Activated naive CD8-positive, alpha-beta T cell (primary cell): ENCODE data around the gene SMIM33.

Experiments
- H3K27ac Mint-ChIP-seq: one replicate; pipeline ENCODE4 v1.8.0; 2021; ENCODE audit warnings: mixed read lengths
- H3K27me3 Mint-ChIP-seq: one replicate; pipeline ENCODE4 v1.8.0; 2021; ENCODE audit warnings: mixed read lengths
- H3K36me3 Mint-ChIP-seq: one replicate; pipeline ENCODE4 v1.8.0; 2021; ENCODE audit warnings: mixed read lengths
- H3K4me1 Mint-ChIP-seq: one replicate; pipeline ENCODE4 v1.8.0; 2021; ENCODE audit warnings: low read depth, mixed read lengths
- H3K4me3 Mint-ChIP-seq: one replicate; pipeline ENCODE4 v1.8.0; 2021; ENCODE audit warnings: mild to moderate bottlenecking, mixed read lengths
- H3K9me3 Mint-ChIP-seq: one replicate; pipeline ENCODE4 v1.8.0; 2021; ENCODE audit warnings: low read depth, mixed read lengths

Gene SMIM33

DNA sequence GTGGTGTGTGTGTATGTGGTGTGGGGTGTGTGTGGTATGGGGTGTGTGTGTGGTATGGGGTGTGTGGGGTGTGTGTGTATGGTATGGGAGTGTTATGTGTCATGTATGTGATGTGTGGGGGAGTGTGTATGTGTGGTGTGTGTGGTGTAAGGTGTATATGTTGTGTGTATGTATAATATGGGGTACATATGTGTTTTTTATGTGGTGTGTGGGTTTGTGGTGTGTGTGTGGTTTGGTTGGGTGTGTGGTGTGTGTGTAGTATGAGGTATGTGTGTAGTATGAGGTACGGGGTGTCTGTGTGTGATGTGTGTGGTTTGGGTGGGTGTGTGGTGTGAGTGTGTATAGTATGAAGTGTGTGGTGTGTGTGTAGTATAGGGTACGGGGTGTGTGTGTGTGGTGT lies 19.6 kb upstream of the SMIM33 start:
- Mint-ChIP-seq H3K27ac (no peak overlapping the region), H3K27me3 (no peaks in the 10 kb centered on the region), H3K36me3 (no peaks in the 10 kb centered on the region), H3K9me3 (no peaks in the 10 kb centered on the region), H3K4me1 (peaks cover 40% of the 10 kb centered on the region), H3K4me3 (no peak overlapping the region)

DNA sequence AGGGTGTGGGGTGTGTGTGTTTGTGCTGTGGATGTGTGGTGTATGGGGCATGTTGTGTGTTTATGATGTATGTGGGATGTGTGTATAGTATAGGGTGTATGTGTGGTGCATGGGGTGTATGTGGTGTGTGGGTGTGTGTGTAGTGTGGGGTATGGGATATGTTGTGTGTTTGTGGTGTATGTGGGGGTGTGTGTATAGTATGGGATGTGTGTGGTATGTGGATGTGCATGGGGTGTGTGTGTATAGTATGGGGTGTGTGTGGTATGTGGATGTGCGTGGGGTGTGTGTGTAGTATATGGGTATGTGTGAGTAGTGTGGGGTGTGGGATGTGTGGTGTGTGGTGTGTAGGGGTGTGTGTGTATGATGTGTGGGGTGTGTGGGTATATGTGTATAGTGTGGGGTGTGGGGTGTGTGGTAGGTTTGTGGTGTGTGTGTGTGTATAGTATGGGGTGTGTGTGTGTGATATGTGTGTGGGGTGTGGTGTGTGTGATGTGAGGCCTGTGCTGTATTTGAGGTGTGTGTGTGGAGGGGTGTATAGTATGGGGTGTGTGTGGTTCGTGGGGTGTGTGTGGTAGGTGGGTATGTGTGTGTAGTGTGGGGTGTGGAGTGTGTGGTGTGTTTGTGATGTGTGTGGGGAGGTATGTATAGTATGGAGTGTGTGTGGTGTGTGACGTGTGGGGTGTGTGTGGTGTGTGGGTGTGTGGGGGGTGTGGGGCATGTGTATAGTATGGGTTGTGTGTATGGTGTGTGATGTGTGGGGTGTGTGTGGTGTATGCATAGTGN lies 18.7 kb upstream of the SMIM33 start:
- peaks cover 42% of the 10 kb centered on the region for H3K4me1 Mint-ChIP-seq
- H3K27me3 Mint-ChIP-seq, result no peaks in the 10 kb centered on the region
- H3K9me3 Mint-ChIP-seq, result no peaks in the 10 kb centered on the region
- H3K27ac Mint-ChIP-seq, result no peak overlapping the region
- no peaks in the 10 kb centered on the region for H3K36me3 Mint-ChIP-seq
- H3K4me3 Mint-ChIP-seq, result no peak overlapping the region

DNA sequence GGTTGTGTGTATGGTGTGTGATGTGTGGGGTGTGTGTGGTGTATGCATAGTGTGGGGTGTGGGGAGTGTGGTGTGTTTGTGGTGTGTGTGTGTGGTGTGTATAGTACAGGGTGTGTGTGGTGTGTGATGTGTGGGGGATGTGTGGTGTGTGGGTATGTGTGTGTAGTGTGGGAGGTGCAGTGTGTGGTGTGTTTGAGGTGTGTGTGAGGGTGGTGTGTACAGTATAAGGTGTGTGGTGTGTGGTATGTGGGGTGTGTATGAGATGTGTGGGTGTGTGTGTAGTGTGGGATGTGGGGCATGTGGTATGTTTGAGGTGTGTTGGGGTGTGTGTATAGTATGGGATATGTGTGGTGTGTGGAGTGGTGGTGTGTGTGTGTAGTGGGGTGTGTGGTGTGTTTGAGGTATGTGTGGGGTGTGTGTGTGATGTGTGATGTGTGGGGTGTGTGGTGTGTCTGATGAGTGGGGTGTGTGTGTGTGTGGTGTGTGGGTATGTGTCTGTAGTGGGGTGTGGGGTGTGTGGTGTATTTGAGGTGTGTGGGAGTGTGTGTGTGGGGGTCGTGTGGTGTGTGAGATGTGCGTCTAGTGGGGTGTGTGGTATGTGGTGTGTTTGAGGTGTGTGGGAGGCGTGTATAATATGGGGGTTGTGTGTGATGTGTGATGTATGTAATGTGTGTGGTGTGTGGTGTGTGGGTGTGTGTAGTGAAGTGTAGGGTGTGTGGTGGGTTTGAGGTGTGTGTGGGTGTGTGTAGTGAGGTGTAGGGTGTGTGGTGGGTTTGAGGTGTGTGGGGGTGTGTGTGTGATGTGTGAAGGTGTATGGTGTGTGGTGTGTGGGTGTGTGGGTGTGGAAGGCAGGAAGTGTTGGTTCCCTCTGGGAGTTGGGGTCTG lies 16.9 kb upstream of the SMIM33 start:
- Mint-ChIP-seq H3K27me3 (no peaks in the 10 kb centered on the region), H3K9me3 (no peaks in the 10 kb centered on the region), H3K36me3 (no peaks in the 10 kb centered on the region), H3K27ac (peak overlapping the region; percentile 70), H3K4me1 (peaks cover 40% of the 10 kb centered on the region), H3K4me3 (no peak overlapping the region)

DNA sequence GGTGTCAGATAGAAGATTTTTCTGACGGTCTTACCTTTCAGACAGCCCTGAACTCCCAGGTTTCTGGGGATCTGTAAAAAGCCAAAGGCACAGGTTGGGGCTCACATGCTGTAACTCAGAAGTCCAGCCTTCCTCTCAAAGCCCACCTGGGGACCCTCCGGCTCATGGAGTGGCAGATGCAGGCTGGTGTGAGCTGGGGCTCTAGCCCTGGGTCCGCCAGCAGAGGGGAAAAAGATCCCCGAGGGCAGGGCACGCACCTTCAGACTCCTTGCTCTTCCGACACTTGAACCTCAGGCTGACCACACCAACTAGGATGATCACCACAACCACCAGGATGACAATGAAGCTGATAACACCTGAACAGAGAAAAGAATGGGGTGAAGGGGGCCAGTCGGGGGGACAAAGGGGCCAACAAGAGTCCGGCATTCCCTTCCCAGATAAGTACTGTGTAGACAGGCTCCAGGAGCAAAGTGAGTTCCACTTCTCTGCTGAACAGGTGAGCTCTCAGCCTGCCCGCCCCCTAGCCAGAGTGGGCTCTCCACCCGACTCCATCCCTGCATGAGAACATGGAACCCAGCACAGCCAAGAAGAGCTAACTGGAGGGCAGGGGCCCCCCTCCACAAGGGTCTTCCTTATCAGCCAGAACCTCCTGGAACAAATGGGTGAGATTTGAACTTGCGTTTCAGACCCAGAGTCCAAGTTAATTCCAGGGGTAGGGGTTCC lies 16.1 kb upstream of the SMIM33 start:
- Mint-ChIP-seq H3K27me3 (no peaks in the 10 kb centered on the region), H3K36me3 (no peaks in the 10 kb centered on the region), H3K9me3 (no peaks in the 10 kb centered on the region), H3K4me1 (peaks cover 47% of the 10 kb centered on the region), H3K4me3 (no peak overlapping the region), H3K27ac (no peak overlapping the region)

DNA sequence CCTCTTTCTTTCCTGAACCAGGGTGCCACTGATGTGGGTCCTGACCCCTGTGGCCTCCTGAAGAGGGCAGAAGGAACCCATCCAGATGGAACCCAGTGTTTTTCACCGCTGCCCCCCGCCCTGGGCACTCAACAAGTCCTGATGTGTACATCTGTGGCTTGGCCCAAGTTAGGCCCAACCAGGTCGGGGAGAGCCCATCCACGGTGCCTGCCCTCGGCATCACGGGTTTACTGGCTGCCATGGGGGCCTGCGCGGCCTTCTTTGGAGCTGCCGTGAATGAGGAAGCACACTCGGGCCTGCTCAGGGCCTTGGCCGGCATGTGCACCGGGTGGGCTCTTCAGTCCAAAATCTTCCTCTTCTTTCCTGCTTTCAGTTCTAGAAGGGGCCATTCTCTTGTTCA lies 14.0 kb upstream of the SMIM33 start:
- Mint-ChIP-seq H3K4me1 (peaks cover 57% of the 10 kb centered on the region), H3K4me3 (no peak overlapping the region), H3K9me3 (no peaks in the 10 kb centered on the region), H3K36me3 (no peaks in the 10 kb centered on the region), H3K27me3 (no peaks in the 10 kb centered on the region), H3K27ac (no peak overlapping the region)

DNA sequence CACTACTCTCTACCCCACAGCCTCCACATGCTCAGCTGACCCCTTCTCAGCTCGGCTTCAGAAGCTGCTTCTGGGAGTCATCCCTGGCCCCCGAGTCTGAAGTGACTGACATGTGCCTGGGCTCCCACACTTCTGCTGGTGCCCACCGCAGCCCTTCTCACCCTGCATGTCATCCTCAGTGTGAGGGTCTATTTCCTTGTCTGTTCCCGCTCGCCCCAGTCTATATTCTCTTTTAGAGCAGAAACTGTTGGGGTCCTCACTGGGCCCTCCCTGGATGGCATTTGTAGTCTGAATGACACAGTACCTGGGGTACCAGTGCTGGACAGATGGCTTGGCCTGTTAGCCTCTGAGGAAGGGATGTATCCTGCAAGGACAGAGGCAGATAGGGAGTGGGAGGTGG lies 13.6 kb upstream of the SMIM33 start:
- no peaks in the 10 kb centered on the region for H3K36me3 Mint-ChIP-seq
- no peaks in the 10 kb centered on the region for H3K9me3 Mint-ChIP-seq
- H3K4me1 Mint-ChIP-seq, result peaks cover 57% of the 10 kb centered on the region
- H3K4me3 Mint-ChIP-seq, result no peak overlapping the region
- no peak overlapping the region for H3K27ac Mint-ChIP-seq
- no peaks in the 10 kb centered on the region for H3K27me3 Mint-ChIP-seq

DNA sequence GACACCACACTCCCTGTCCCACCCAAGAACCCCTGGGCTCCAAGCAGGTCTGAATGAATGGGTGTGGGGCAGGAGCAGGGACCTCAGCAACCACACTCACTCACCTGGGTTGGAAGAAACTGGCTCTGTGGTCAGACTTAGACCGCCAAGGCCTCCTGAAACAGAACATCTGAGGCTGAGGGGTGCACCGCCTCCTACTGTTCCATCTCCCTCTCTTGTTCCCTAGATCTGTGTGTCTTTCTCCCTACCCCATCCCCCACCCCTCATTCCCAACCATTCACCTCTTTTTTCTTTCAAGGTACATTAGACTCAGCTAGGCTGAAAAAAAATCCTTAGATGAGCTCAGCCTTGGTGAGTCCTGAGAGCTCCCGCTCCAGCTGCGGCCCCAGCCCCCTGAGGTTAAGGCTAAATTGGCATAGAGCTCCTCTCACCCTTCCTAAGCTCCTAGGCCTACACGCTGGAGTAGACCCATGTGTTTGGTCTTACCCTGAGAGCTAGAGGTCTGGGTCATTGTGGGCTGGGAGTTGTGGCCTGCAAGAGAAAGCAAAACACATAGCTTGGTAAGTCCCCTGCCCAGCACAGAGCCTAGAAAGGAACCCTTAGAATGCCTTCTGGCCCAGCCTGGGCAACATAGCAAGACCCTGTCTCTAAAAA lies 13.0 kb upstream of the SMIM33 start:
- no peak overlapping the region for H3K4me3 Mint-ChIP-seq
- no peak overlapping the region for H3K27ac Mint-ChIP-seq
- peaks cover 57% of the 10 kb centered on the region for H3K4me1 Mint-ChIP-seq
- H3K27me3 Mint-ChIP-seq, result no peaks in the 10 kb centered on the region
- H3K9me3 Mint-ChIP-seq, result no peaks in the 10 kb centered on the region
- H3K36me3 Mint-ChIP-seq, result no peaks in the 10 kb centered on the region

DNA sequence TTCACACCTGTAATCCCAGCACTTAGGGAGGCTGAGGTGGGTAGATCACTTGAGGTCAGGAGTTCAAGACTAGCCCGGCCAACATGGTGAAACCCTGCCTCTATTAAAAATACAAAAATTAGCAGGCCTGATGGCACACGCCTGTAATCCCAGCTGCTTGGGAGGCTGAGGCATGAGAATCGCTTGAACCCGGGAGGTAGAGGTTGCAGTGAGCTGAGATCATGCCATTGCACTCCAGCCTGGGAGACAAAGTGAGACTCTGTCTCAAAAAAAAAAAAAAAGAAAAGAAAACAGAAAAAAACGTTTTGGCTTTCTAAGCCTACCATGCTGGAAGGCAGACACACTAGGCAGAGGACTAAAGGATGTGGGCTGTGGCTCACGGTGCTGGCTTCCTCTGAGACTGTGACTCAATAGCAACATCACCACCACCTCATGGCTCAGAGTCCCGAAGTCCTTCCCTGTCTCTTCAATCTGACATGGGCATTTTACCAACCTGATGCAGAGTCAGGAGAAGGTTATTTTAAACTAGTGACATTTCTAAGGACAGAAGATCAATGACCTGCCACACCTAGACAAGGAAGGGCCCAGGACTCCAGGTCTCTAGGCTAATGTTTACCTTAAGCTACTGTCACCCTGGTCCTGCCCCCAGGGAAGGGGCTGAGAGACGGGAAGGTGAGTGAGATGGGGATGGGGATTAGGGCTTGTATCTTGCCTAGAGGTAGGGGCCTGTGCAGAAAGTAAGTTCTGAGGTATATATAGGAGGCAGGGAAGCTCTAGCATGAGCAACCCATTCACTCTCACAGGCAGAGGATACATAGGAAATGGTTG lies 12.0 kb upstream of the SMIM33 start:
- peaks cover 54% of the 10 kb centered on the region for H3K4me1 Mint-ChIP-seq
- H3K27me3 Mint-ChIP-seq, result no peaks in the 10 kb centered on the region
- no peaks in the 10 kb centered on the region for H3K36me3 Mint-ChIP-seq
- peak overlapping the region; percentile 57 for H3K4me3 Mint-ChIP-seq
- H3K9me3 Mint-ChIP-seq, result no peaks in the 10 kb centered on the region
- peak overlapping the region; percentile 89 for H3K27ac Mint-ChIP-seq

DNA sequence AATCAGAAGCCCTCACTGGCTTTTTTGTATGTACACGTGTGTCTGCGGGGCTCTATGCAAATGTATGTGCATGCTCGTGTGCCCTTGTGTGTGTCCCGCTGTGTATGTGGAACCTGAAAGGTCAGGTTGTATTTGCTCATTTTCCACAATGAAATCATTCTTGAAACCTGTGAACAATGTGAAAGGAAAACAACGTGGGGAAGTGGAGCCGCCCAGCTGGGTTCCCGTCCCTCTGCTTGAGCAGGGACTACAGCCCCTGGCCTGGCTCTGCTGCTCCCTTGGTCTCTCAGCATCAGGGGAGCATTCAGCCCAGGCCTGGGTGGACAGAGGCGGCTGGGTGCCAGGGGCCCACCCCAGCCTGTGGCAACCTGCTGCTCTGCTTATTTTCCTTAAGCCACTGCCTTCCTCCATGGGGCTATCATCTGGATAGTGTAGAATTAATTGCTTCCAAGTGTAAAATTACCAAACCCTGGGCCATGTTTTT lies 11.3 kb upstream of the SMIM33 start:
- Mint-ChIP-seq H3K4me1 (peaks cover 48% of the 10 kb centered on the region), H3K9me3 (no peaks in the 10 kb centered on the region), H3K36me3 (no peaks in the 10 kb centered on the region), H3K27me3 (no peaks in the 10 kb centered on the region), H3K4me3 (no peak overlapping the region), H3K27ac (peak overlapping the region; percentile 89)

DNA sequence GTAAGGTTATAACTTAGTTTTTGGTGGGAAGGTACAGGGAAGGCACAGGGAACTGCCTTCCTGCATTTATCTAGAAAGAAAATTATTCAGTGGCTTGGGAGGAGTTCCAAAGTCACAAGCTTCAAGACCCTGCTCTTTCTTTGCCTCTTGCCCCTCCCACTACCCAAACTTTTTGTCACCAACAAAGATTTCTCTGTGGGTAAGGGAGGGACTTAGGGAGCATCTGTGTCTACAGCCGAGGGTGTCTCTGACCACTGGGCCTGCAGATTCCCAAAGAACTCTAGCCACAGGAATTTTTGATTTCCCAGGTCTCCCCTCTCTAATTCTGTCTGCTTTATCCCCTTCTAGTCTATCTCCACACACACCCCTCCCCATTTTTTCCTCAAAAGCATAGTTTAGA lies 10.3 kb upstream of the SMIM33 start:
- Mint-ChIP-seq H3K4me1 (peaks cover 41% of the 10 kb centered on the region), H3K27me3 (no peaks in the 10 kb centered on the region), H3K27ac (no peak overlapping the region), H3K9me3 (no peaks in the 10 kb centered on the region), H3K36me3 (no peaks in the 10 kb centered on the region), H3K4me3 (no peak overlapping the region)

DNA sequence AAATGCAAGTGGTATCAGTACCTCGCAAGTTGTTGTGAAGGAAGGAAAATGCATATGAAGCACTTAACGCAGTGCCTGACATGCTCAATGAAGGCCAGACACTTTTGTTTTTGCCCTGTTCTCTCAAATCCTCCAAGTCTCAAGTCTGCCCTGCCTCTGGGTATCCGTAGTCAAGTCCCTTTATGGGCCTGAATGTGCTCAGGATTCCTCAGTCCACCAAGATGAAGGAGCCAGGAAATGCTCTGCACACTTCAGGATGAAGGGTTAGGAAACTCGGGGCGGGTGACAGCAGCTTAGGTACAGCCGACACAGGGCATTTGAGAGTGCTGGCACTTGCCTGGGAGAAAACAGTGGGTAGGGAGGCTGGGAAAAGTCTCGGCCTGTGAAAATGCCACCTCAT lies 9.6 kb upstream of the SMIM33 start:
- Mint-ChIP-seq H3K4me3 (no peak overlapping the region), H3K4me1 (peaks cover 40% of the 10 kb centered on the region), H3K36me3 (no peaks in the 10 kb centered on the region), H3K27ac (no peak overlapping the region), H3K27me3 (no peaks in the 10 kb centered on the region), H3K9me3 (no peaks in the 10 kb centered on the region)

DNA sequence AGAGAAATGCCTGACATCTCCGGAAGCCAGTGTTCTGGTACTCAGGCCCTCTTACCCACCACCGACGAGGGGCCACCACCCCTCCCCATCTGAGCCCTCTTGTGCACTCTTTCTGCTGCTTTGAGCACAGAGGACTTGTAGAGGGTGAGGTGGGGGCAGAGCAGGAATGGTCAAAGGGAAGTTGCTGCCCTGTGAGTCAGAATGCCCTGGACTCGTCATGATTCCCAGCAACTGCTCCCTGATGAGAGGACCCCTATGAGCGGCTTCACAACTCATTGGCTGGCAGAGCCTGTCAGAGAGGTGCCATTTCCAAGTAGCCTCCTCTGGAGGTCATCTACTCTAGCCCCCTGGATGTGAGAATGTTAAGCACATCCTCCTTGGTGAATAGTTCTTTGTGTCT lies 9.1 kb upstream of the SMIM33 start:
- Mint-ChIP-seq H3K4me3 (no peak overlapping the region), H3K27ac (no peak overlapping the region), H3K4me1 (peaks cover 34% of the 10 kb centered on the region), H3K27me3 (no peaks in the 10 kb centered on the region), H3K9me3 (no peaks in the 10 kb centered on the region), H3K36me3 (no peaks in the 10 kb centered on the region)

DNA sequence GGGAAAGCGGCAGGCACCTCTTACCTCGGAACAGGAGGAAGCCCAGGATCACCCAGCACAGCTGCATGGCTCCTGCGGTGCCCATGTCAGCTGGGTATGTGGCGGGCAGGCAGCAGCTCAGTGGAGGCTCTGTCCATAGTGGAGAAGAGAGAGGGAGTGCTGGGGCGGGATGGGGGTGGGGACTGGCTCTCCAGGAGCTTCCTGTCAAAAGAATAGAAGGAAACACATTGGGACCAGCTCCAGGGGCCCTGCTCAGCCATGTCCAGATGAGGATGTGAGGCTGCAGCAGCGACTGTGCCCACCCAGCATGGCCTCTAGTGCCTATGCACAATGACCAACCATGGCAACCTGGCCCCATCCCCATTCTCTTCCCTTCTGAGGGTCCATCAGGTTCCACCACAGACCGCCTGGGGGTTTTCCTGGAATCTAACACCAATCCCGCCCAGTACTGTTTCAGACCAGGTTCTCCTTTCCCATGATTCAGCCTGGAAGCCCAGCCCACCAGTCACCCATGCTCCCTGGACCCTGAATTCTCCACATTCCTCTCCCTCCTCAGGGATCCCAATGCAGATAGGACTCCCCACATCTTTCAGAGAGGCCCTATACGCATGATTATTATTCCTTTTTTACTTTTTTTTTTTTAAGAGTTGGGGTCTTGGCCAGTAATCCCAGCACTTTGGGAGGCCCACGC lies 8.1 kb upstream of the SMIM33 start, which contains the start of gene ECSCR:
TSS of gene ECSCR (minus strand) at position 158 of the 691 bp plus-strand sequence. CDS start at position 85, 73 bp downstream.
- no peaks in the 10 kb centered on the region for H3K36me3 Mint-ChIP-seq
- no peak within 1 kb of the TSS for H3K4me3 Mint-ChIP-seq
- H3K4me1 Mint-ChIP-seq, result peaks cover 26% of the 10 kb centered on the region
- no peaks in the 10 kb centered on the region for H3K9me3 Mint-ChIP-seq
- no peak within 1 kb of the TSS for H3K27ac Mint-ChIP-seq
- H3K27me3 Mint-ChIP-seq, result no peaks in the 10 kb centered on the region
